ENCODE data around the gene PRR30.
"Not testable (repeated sequence)": the region's sequence is repeated elsewhere in the genome, so short reads cannot be mapped to it uniquely, and the experiment has no call there.

The PRR30 gene

GRCh38 chr2:27121906-27122305 lies 17.3 kb downstream of the PRR30 start:
- Histone ChIP-seq H3K4me3 (ENCODE audit: low read depth, low read length, poor library complexity, severe bottlenecking) (no peak overlapping the region), H3K9ac (ENCODE audit: low read length) (no peak overlapping the region), H3K9me3 (ENCODE audit: low read length) (no peaks in the 10 kb centered on the region), H3K27me3 (ENCODE audit: insufficient read depth, low read length) (no peaks in the 10 kb centered on the region), H3K4me2 (ENCODE audit: low read length) (no peak overlapping the region), H3K4me1 (ENCODE audit: insufficient read depth, low read length, severe bottlenecking) (peaks cover 26% of the 10 kb centered on the region), H3F3A (ENCODE audit: insufficient read depth, low read length) (no peaks in the 10 kb centered on the region), H3K36me3 (ENCODE audit: insufficient read depth, low read length) (no peaks in the 10 kb centered on the region), H4K20me1 (ENCODE audit: insufficient read depth, low read length) (no peaks in the 10 kb centered on the region), H2AFZ (ENCODE audit: low read length) (no peak overlapping the region), H3K9me2 (ENCODE audit: low read depth, low read length) (no peaks in the 10 kb centered on the region), H3K27ac (ENCODE audit: low read depth, low read length, poor library complexity, severe bottlenecking) (no peak overlapping the region), H3K79me2 (ENCODE audit: insufficient read depth, low read length) (no peaks in the 10 kb centered on the region)
- TF ChIP-seq EZH2 (IDR thresholded peaks at IDR 0.05; ENCODE audit: borderline replicate concordance, low read length) (no peak), CTCF (IDR thresholded peaks at IDR 0.05; ENCODE audit: low read length) (no peak)

- Histone ChIP-seq H3K4me1 (ENCODE audit: insufficient read depth, low read length, severe bottlenecking) (peaks cover 25% of the 10 kb centered on the region), H3K9ac (ENCODE audit: low read length) (peak overlapping the region; percentile 47; the same call in 1 of the 2 replicates), H3K4me3 (ENCODE audit: low read depth, low read length, poor library complexity, severe bottlenecking) (peak overlapping the region; percentile 65), H3K4me2 (ENCODE audit: low read length) (peak overlapping the region; percentile 74)
- not testable (repeated sequence) for H3K27ac ChIP-seq (ENCODE audit: low read depth, low read length, poor library complexity, severe bottlenecking); H3K36me3 ChIP-seq (ENCODE audit: insufficient read depth, low read length); H4K20me1 ChIP-seq (ENCODE audit: insufficient read depth, low read length); H2AFZ ChIP-seq (ENCODE audit: low read length); H3K9me3 ChIP-seq (ENCODE audit: low read length); H3K9me2 ChIP-seq (ENCODE audit: low read depth, low read length); H3K27me3 ChIP-seq (ENCODE audit: insufficient read depth, low read length); H3F3A ChIP-seq (ENCODE audit: insufficient read depth, low read length); H3K79me2 ChIP-seq (ENCODE audit: insufficient read depth, low read length)
Measured at GRCh38 chr2:27119330-27119670, 19.9 kb downstream of the PRR30 start.

- H3K4me1 ChIP-seq (ENCODE audit: insufficient read depth, low read length, severe bottlenecking): peaks cover 19% of the 10 kb centered on the region
- H3K9me3 ChIP-seq (ENCODE audit: low read length): no peaks in the 10 kb centered on the region
- H3K27ac ChIP-seq (ENCODE audit: low read depth, low read length, poor library complexity, severe bottlenecking): no peak within 1 kb of the TSS
- H4K20me1 ChIP-seq (ENCODE audit: insufficient read depth, low read length): no peaks in the 10 kb centered on the region
- H3F3A ChIP-seq (ENCODE audit: insufficient read depth, low read length): no peaks in the 10 kb centered on the region
- H3K9me2 ChIP-seq (ENCODE audit: low read depth, low read length): no peaks in the 10 kb centered on the region
- H3K4me2 ChIP-seq (ENCODE audit: low read length): peak within 1 kb of the TSS; percentile 74
- no peak within 1 kb of the TSS for H2AFZ ChIP-seq (ENCODE audit: low read length)
- no peaks in the 10 kb centered on the region for H3K79me2 ChIP-seq (ENCODE audit: insufficient read depth, low read length)
- TF ChIP-seq CTCF (IDR thresholded peaks at IDR 0.05; ENCODE audit: low read length) (no peak), EZH2 (IDR thresholded peaks at IDR 0.05; ENCODE audit: borderline replicate concordance, low read length) (no peak)
- no peaks in the 10 kb centered on the region for H3K27me3 ChIP-seq (ENCODE audit: insufficient read depth, low read length)
- peak within 1 kb of the TSS; percentile 47; the same call in 1 of the 2 replicates for H3K9ac ChIP-seq (ENCODE audit: low read length)
- H3K4me3 ChIP-seq (ENCODE audit: low read depth, low read length, poor library complexity, severe bottlenecking): peak within 1 kb of the TSS; percentile 65
- no peaks in the 10 kb centered on the region for H3K36me3 ChIP-seq (ENCODE audit: insufficient read depth, low read length)
Measured at GRCh38 chr2:27118525-27119329, 20.5 kb downstream of the PRR30 start, which contains the start of gene CGREF1. Gene CGREF1 (minus strand): TSS chr2:27119128. CDS start chr2:27104366, 14,762 bp downstream.

Data from OCI-LY1 (cell line).